ENCODE results near the gene DGKH.

DNA sequence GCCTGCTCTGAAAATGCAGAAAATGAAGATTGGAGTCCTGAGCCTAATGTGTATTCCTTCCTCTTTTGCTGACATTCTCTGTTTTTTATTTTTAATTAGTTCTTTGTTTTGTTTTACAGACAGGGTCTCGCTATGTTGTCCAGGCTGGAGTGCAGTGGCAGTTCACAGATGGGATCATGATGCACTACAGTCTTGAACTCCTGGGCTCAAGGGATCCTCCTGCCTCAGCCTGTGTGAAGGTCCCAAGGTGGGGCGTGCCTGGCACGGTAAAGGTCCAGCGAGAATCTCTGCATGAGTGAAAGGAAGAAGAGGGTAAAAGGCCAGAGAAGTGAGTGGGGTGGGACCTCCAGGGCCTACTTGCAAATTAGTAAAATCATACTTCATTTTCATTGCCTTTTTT is 34.3 kb upstream of the DGKH start:
- TF ChIP-seq, protein P1, sequence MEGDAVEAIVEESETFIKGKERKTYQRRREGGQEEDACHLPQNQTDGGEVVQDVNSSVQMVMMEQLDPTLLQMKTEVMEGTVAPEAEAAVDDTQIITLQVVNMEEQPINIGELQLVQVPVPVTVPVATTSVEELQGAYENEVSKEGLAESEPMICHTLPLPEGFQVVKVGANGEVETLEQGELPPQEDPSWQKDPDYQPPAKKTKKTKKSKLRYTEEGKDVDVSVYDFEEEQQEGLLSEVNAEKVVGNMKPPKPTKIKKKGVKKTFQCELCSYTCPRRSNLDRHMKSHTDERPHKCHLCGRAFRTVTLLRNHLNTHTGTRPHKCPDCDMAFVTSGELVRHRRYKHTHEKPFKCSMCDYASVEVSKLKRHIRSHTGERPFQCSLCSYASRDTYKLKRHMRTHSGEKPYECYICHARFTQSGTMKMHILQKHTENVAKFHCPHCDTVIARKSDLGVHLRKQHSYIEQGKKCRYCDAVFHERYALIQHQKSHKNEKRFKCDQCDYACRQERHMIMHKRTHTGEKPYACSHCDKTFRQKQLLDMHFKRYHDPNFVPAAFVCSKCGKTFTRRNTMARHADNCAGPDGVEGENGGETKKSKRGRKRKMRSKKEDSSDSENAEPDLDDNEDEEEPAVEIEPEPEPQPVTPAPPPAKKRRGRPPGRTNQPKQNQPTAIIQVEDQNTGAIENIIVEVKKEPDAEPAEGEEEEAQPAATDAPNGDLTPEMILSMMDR (IDR thresholded peaks at IDR 0.05): no peak
- TF ChIP-seq POLR2AphosphoS5 (IDR thresholded peaks at IDR 0.05): no peak
- no peak for TF ChIP-seq POLR2A (IDR thresholded peaks at IDR 0.05)

Data from breast epithelium (tissue), 3 donors.